ENCODE data around the gene NPY2R. TPM values are rescaled to one million over a fixed set of nuclear protein-coding genes. Genes with fewer than 3 reads are reported as not detected.

NPY2R gene
- total RNA-seq, 6 donors from 2014 or later, result not detected

- no peaks in the 10 kb centered on the region for H3K36me3 ChIP-seq
- 83 to 91% methylated on average over 1 of the region's 1 CpG for WGBS, 2 donors
- H3K4me3 ChIP-seq, result no peak overlapping the region
- no peak for DNase-seq
- H3K27ac ChIP-seq, result no peak overlapping the region
- no peaks in the 10 kb centered on the region for H3K4me1 ChIP-seq
- TF ChIP-seq POLR2A (IDR thresholded peaks at IDR 0.05) (no peak), CTCF (IDR thresholded peaks at IDR 0.05) (no peak), EP300 (IDR thresholded peaks at IDR 0.05) (no peak), POLR2AphosphoS5 (IDR thresholded peaks at IDR 0.05) (no peak)
- no peaks in the 10 kb centered on the region for H3K9me3 ChIP-seq
- ATAC-seq (ENCODE audit: low FRiP score in 2 of 2), result no peak
- no peaks in the 10 kb centered on the region for H3K27me3 ChIP-seq
Measured at GRCh38 chr4:155174668-155175067, 33.8 kb upstream of the NPY2R start.

GRCh38 chr4:155179216-155179615 is 29.2 kb upstream of the NPY2R start:
- Histone ChIP-seq H3K9me3 (no peaks in the 10 kb centered on the region), H3K27me3 (no peaks in the 10 kb centered on the region), H3K27ac (no peak overlapping the region), H3K36me3 (no peaks in the 10 kb centered on the region), H3K4me1 (no peaks in the 10 kb centered on the region), H3K4me3 (no peak overlapping the region)
- no peak for DNase-seq
- 38 to 56% methylated on average over 2 of the region's 2 CpGs for WGBS, 2 donors
- TF ChIP-seq POLR2AphosphoS5 (IDR thresholded peaks at IDR 0.05) (no peak), CTCF (IDR thresholded peaks at IDR 0.05) (no peak), POLR2A (IDR thresholded peaks at IDR 0.05) (no peak), EP300 (IDR thresholded peaks at IDR 0.05) (no peak)
- ATAC-seq (ENCODE audit: low FRiP score in 2 of 2), result no peak

- no peak for TF ChIP-seq EP300 (IDR thresholded peaks at IDR 0.05)
- no peak for TF ChIP-seq POLR2A (IDR thresholded peaks at IDR 0.05)
- no peak for TF ChIP-seq POLR2AphosphoS5 (IDR thresholded peaks at IDR 0.05)
- no peak for TF ChIP-seq CTCF (IDR thresholded peaks at IDR 0.05)
Measured at GRCh38 chr4:155186972-155187371, 21.5 kb upstream of the NPY2R start.

GRCh38 chr4:155187989-155188388 is 20.4 kb upstream of the NPY2R start:
- Histone ChIP-seq H3K9me3 (no peaks in the 10 kb centered on the region), H3K4me3 (no peak overlapping the region), H3K4me1 (no peaks in the 10 kb centered on the region), H3K27me3 (no peaks in the 10 kb centered on the region), H3K27ac (no peak overlapping the region), H3K36me3 (no peaks in the 10 kb centered on the region)
- TF ChIP-seq POLR2AphosphoS5 (IDR thresholded peaks at IDR 0.05) (no peak), EP300 (IDR thresholded peaks at IDR 0.05) (no peak), POLR2A (IDR thresholded peaks at IDR 0.05) (no peak), CTCF (IDR thresholded peaks at IDR 0.05) (no peak)
- ATAC-seq (ENCODE audit: low FRiP score in 2 of 2), result no peak
- WGBS, 2 donors, result 0 to 41% methylated on average over 1 of the region's 1 CpG
- DNase-seq, result no peak

More at GRCh38 chr4:155186972-155187371, 21.5 kb upstream of the NPY2R start:
- Histone ChIP-seq H3K9me3 (no peaks in the 10 kb centered on the region), H3K27me3 (no peaks in the 10 kb centered on the region), H3K4me1 (no peaks in the 10 kb centered on the region), H3K36me3 (no peaks in the 10 kb centered on the region), H3K4me3 (no peak overlapping the region), H3K27ac (no peak overlapping the region)
- no peak for DNase-seq
- WGBS, 2 donors, result 82 to 85% methylated on average over 2 of the region's 2 CpGs
- no peak for ATAC-seq (ENCODE audit: low FRiP score in 2 of 2)

GRCh38 chr4:155190099-155190498 is 18.3 kb upstream of the NPY2R start:
- DNase-seq (no peak), ATAC-seq (ENCODE audit: low FRiP score in 2 of 2) (no peak)
- TF ChIP-seq POLR2A (IDR thresholded peaks at IDR 0.05) (no peak), CTCF (IDR thresholded peaks at IDR 0.05) (no peak), POLR2AphosphoS5 (IDR thresholded peaks at IDR 0.05) (no peak), EP300 (IDR thresholded peaks at IDR 0.05) (no peak)
- H3K27ac ChIP-seq, result no peak overlapping the region
- H3K4me3 ChIP-seq, result no peak overlapping the region
- H3K36me3 ChIP-seq, result no peaks in the 10 kb centered on the region
- no peaks in the 10 kb centered on the region for H3K27me3 ChIP-seq
- H3K9me3 ChIP-seq, result no peaks in the 10 kb centered on the region
- H3K4me1 ChIP-seq, result no peaks in the 10 kb centered on the region
